Measurements from ENCODE around the gene RNFT1.
"Not testable (repeated sequence)": the region's sequence is repeated elsewhere in the genome, so short reads cannot be mapped to it uniquely, and the experiment has no call there.

Gene RNFT1

GRCh38 chr17:59959574-59959973 lies 5.0 kb downstream of the RNFT1 start:
- intact Hi-C loops (cut with micrococcal nuclease) = loop anchor here (10.0 kb wide), 1 partner anchor 105 kb away; no protein-coding TSS in a partner anchor
- Mint-ChIP-seq H3K4me1 (ENCODE audit: low read depth) (peaks cover 28% of the 10 kb centered on the region), H3K36me3 (ENCODE audit: low read depth) (peaks cover 89% of the 10 kb centered on the region)
- not testable (repeated sequence) for H3K9me3 Mint-ChIP-seq, H3K4me3 Mint-ChIP-seq, H3K27me3 Mint-ChIP-seq, H3K27ac Mint-ChIP-seq

- intact Hi-C loops (cut with micrococcal nuclease) = loop anchor here (10.0 kb wide), 1 partner anchor 110 kb away; no protein-coding TSS in a partner anchor
- Mint-ChIP-seq H3K27ac (no peak overlapping the region), H3K27me3 (no peaks in the 10 kb centered on the region), H3K4me1 (ENCODE audit: low read depth) (peaks cover 9% of the 10 kb centered on the region), H3K36me3 (ENCODE audit: low read depth) (peaks cover 81% of the 10 kb centered on the region), H3K9me3 (no peaks in the 10 kb centered on the region), H3K4me3 (no peak overlapping the region)
These were observed 9.7 kb downstream of the RNFT1 start for GRCh38 chr17:59954856-59955255.

DNA sequence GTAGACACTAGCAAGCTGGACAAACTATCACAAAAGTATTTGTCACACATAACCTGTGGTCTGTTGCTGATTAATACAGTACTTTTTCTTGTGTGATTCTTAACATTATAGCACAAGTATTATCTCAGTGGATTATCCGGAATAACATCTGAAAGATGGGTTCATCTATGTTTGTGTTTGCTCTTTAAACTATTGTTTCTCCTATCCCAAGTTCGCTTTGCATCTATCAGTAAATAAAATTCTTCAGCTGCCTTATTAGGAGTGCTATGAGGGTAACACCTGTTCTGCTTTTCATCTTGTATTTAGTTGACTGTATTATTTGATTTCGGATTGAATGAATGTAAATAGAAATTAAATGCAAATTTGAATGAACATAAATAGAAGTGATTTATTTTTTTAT lies 14.5 kb downstream of the RNFT1 start:
- Mint-ChIP-seq H3K4me3 (no peak overlapping the region), H3K4me1 (ENCODE audit: low read depth) (no peaks in the 10 kb centered on the region), H3K9me3 (no peaks in the 10 kb centered on the region), H3K27me3 (no peaks in the 10 kb centered on the region), H3K36me3 (ENCODE audit: low read depth) (peaks cover 71% of the 10 kb centered on the region), H3K27ac (no peak overlapping the region)
- intact Hi-C loops (cut with micrococcal nuclease) = loop anchor here (10.0 kb wide), 1 partner anchor 115 kb away; no protein-coding TSS in a partner anchor

DNA sequence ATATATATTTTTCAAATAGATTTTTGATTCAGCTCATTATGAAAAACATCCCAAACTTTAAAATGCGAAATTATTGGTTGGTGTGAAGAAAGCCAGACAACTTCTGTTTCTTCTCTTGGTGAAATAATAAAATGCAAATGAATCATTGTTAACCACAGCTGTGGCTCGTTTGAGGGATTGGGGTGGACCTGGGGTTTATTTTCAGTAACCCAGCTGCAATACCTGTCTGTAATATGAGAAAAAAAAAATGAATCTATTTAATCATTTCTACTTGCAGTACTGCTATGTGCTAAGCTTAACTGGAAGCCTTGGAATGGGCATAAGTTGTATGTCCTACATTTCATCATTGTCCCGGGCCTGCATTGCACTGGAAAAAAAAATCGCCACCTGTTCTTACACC lies 17.2 kb downstream of the RNFT1 start:
- H3K36me3 Mint-ChIP-seq (ENCODE audit: low read depth) = peaks cover 73% of the 10 kb centered on the region
- H3K27ac Mint-ChIP-seq; H3K27me3 Mint-ChIP-seq; H3K9me3 Mint-ChIP-seq; H3K4me1 Mint-ChIP-seq (ENCODE audit: low read depth); intact Hi-C loops (cut with micrococcal nuclease); H3K4me3 Mint-ChIP-seq: not testable (repeated sequence)

- H3K27me3 Mint-ChIP-seq; H3K27ac Mint-ChIP-seq; H3K4me1 Mint-ChIP-seq (ENCODE audit: low read depth); H3K9me3 Mint-ChIP-seq; intact Hi-C loops (cut with micrococcal nuclease); H3K4me3 Mint-ChIP-seq: not testable (repeated sequence)
- H3K36me3 Mint-ChIP-seq (ENCODE audit: low read depth) = peaks cover 75% of the 10 kb centered on the region
These were observed 18.1 kb downstream of the RNFT1 start for GRCh38 chr17:59946433-59946832.

DNA sequence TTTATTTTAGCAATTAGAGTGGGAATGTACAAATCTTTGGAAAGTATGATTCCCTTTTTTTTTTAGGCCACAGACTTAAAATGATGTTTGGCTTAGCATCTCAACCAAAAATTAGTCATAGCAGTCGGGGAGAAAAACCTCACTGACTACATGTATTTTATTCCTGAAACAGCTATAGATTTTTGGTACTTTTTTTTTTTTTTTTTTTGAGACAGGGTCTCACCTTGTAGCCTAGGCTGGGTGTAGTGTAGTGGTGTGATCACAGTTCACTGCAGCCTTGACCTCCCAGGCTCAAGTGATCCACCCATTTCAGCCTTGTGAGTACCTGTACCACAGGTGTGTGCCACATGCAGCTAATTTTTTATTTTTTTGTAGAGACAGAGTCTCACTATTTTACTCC lies 23.4 kb downstream of the RNFT1 start:
- intact Hi-C loops (cut with micrococcal nuclease) = no loop called here
- H3K4me3 Mint-ChIP-seq = no peak overlapping the region
- H3K27me3 Mint-ChIP-seq = no peaks in the 10 kb centered on the region
- no peaks in the 10 kb centered on the region for H3K4me1 Mint-ChIP-seq (ENCODE audit: low read depth)
- no peaks in the 10 kb centered on the region for H3K9me3 Mint-ChIP-seq
- no peak overlapping the region for H3K27ac Mint-ChIP-seq
- peaks cover 90% of the 10 kb centered on the region for H3K36me3 Mint-ChIP-seq (ENCODE audit: low read depth)

GRCh38 chr17:59940697-59941096 lies 23.8 kb downstream of the RNFT1 start:
- H3K9me3 Mint-ChIP-seq; H3K4me3 Mint-ChIP-seq; H3K27ac Mint-ChIP-seq; intact Hi-C loops (cut with micrococcal nuclease); H3K4me1 Mint-ChIP-seq (ENCODE audit: low read depth); H3K27me3 Mint-ChIP-seq: not testable (repeated sequence)
- H3K36me3 Mint-ChIP-seq (ENCODE audit: low read depth) = peaks cover 90% of the 10 kb centered on the region

GRCh38 chr17:59933317-59933716 lies 31.2 kb downstream of the RNFT1 start:
- H3K9me3 Mint-ChIP-seq; H3K4me3 Mint-ChIP-seq; H3K4me1 Mint-ChIP-seq (ENCODE audit: low read depth); H3K27me3 Mint-ChIP-seq; H3K27ac Mint-ChIP-seq; intact Hi-C loops (cut with micrococcal nuclease): not testable (repeated sequence)
- H3K36me3 Mint-ChIP-seq (ENCODE audit: low read depth) = peaks cover 98% of the 10 kb centered on the region

DNA sequence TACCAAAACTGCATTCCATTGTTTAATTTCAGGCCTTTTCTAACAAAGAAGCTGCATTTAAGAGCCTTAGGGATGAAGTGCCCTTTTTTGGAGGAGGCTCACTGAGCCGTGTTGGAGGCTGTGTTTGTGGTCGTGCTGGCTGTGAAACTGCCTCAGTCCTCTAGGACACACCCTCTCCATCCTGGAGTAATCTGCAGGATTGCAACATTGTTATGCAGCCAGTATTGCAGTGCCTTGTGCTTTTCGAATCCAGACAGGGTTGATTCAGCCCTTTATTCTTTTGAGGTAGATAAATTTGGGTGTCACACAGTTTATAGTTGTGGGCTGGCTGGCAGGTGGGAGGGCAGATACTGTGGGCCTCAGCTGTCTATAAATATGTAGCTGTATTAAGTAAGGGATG lies 33.8 kb downstream of the RNFT1 start:
- H3K9me3 Mint-ChIP-seq; intact Hi-C loops (cut with micrococcal nuclease); H3K27me3 Mint-ChIP-seq; H3K4me1 Mint-ChIP-seq (ENCODE audit: low read depth); H3K27ac Mint-ChIP-seq; H3K4me3 Mint-ChIP-seq: not testable (repeated sequence)
- peaks cover 98% of the 10 kb centered on the region for H3K36me3 Mint-ChIP-seq (ENCODE audit: low read depth)

GRCh38 chr17:59930121-59930520 lies 34.4 kb downstream of the RNFT1 start:
- H3K27me3 Mint-ChIP-seq; H3K9me3 Mint-ChIP-seq; H3K4me3 Mint-ChIP-seq; H3K4me1 Mint-ChIP-seq (ENCODE audit: low read depth); intact Hi-C loops (cut with micrococcal nuclease); H3K27ac Mint-ChIP-seq: not testable (repeated sequence)
- H3K36me3 Mint-ChIP-seq (ENCODE audit: low read depth) = peaks cover 98% of the 10 kb centered on the region

GRCh38 chr17:59920637-59921036 lies 43.9 kb downstream of the RNFT1 start:
- peaks cover 95% of the 10 kb centered on the region for H3K36me3 Mint-ChIP-seq (ENCODE audit: low read depth)
- H3K27ac Mint-ChIP-seq; H3K27me3 Mint-ChIP-seq; H3K9me3 Mint-ChIP-seq; intact Hi-C loops (cut with micrococcal nuclease); H3K4me1 Mint-ChIP-seq (ENCODE audit: low read depth); H3K4me3 Mint-ChIP-seq: not testable (repeated sequence)

- Mint-ChIP-seq H3K9me3 (no peaks in the 10 kb centered on the region), H3K36me3 (ENCODE audit: low read depth) (peaks cover 89% of the 10 kb centered on the region), H3K27me3 (no peaks in the 10 kb centered on the region), H3K27ac (no peak overlapping the region), H3K4me3 (no peak overlapping the region), H3K4me1 (ENCODE audit: low read depth) (no peaks in the 10 kb centered on the region)
- intact Hi-C loops (cut with micrococcal nuclease) = loop anchor here (10.0 kb wide), 1 partner anchor 118 kb away; no protein-coding TSS in a partner anchor
These were observed 48.1 kb downstream of the RNFT1 start for GRCh38 chr17:59916446-59916845.

GRCh38 chr17:59914274-59914854 lies 50.2 kb downstream of the RNFT1 start:
- intact Hi-C loops (cut with micrococcal nuclease) = loop anchor here (10.0 kb wide), 1 partner anchor 120 kb away; no protein-coding TSS in a partner anchor
- Mint-ChIP-seq H3K36me3 (ENCODE audit: low read depth) (peaks cover 85% of the 10 kb centered on the region), H3K9me3 (no peaks in the 10 kb centered on the region), H3K4me1 (ENCODE audit: low read depth) (no peaks in the 10 kb centered on the region), H3K27me3 (no peaks in the 10 kb centered on the region), H3K4me3 (no peak overlapping the region), H3K27ac (no peak overlapping the region)

DNA sequence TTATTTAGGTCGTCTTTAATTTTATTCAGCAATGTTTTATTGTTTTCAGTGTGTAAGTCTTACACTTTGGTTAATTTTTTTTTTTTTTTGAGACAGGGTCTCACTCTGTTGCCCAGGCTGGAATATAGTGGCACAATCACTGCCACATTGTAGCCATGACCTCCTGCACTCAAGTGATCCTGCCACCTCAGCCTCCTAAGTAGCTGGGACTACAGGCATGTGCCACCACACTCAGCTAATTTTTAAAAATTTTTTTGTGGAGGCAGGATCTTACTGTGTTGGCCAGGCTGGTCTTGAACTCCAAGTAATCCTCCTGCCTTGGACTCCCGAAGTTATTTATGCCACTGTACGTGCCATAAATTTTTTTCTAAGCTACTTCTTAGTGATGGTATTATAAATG lies 57.1 kb downstream of the RNFT1 start:
- H3K36me3 Mint-ChIP-seq (ENCODE audit: low read depth) = peaks cover 41% of the 10 kb centered on the region
- H3K4me1 Mint-ChIP-seq (ENCODE audit: low read depth) = peaks cover 12% of the 10 kb centered on the region
- H3K9me3 Mint-ChIP-seq = no peaks in the 10 kb centered on the region
- no peak overlapping the region for H3K4me3 Mint-ChIP-seq
- H3K27me3 Mint-ChIP-seq = no peaks in the 10 kb centered on the region
- H3K27ac Mint-ChIP-seq = no peak overlapping the region
- intact Hi-C loops (cut with micrococcal nuclease) = no loop called here

GRCh38 chr17:59903455-59903854 lies 61.1 kb downstream of the RNFT1 start:
- Mint-ChIP-seq H3K9me3 (no peaks in the 10 kb centered on the region), H3K4me1 (ENCODE audit: low read depth) (peaks cover 12% of the 10 kb centered on the region), H3K4me3 (no peak overlapping the region), H3K27ac (no peak overlapping the region), H3K36me3 (ENCODE audit: low read depth) (peaks cover 20% of the 10 kb centered on the region), H3K27me3 (no peaks in the 10 kb centered on the region)
- intact Hi-C loops (cut with micrococcal nuclease) = no loop called here

Data from dendritic cell treated with granulocyte-macrophage colony-stimulating factor and Interleukin-4, amounts not matched to agents 40 ng/mL and 50 ng/mL, for 4 days (primary cell).